BJ (cell line): ENCODE results near the gene CMSS1. TPM values are rescaled to one million over a fixed set of nuclear protein-coding genes. Genes with fewer than 3 reads are reported as not detected.

ENCODE experiments used
- CTCF ChIA-PET: fragments of 350-600 bp; formaldehyde crosslinking; extraction: SDS; loops from one replicate; lab custom pipeline; 2021; ENCODE audit warnings: antibody characterized with exemption, inconsistent platforms; lab: Yijun Ruan, JAX
- POLR2A ChIA-PET: fragments of 300-600 bp; sonication (Branson Sonifier 250); formaldehyde crosslinking; extraction: SDS; loops from one replicate; lab custom pipeline; 2021; ENCODE audit warnings: antibody characterized with exemption; lab: Charles Lee
- DNase-seq: peaks from one replicate; pipeline ENCODE4 v3.0.0-alpha.2; 2011; ENCODE audit warnings: low read depth
- H3K27me3 ChIP-seq: 2 replicates; pipeline ENCODE4 v1.6.0; 2011; ENCODE audit warnings: low read length; ENCODE audit not compliant: control insufficient read depth, insufficient read depth
- H3K36me3 ChIP-seq: 2 replicates; pipeline ENCODE4 v1.5.1; 2011; ENCODE audit warnings: low read length; ENCODE audit not compliant: control insufficient read depth, insufficient read depth
- H3K4me3 ChIP-seq: 2 replicates; pipeline ENCODE4 v1.5.1; 2011; ENCODE audit warnings: low read depth, mild to moderate bottlenecking, control low read depth, low read length
- CTCF ChIP-seq: IDR thresholded peaks from 2 replicates; pipeline ENCODE4 v1.5.1; 2011; ENCODE audit warnings: low read depth, mild to moderate bottlenecking, control low read depth, inconsistent platforms, low read length, moderate library complexity; ENCODE audit not compliant: insufficient read depth
- polyA plus RNA-seq: library from polyadenylated mRNA; depleted of rRNA; stranded (reverse); fragments of >200 nt; gene quantifications from 2 replicates; pipeline ENCODE4 v1.2.3, GENCODE V29; 2011

Gene CMSS1
- polyA plus RNA-seq, 1 experiment = 6.7 TPM

- TF ChIP-seq CTCF = no peak
- ChIA-PET CTCF (no interaction called here), POLR2A (no interaction called here)
- H3K36me3 ChIP-seq = no peaks in the 10 kb centered on the region
- H3K4me3 ChIP-seq = no peak overlapping the region
- DNase-seq = no peak
- H3K27me3 ChIP-seq = no peaks in the 10 kb centered on the region
Measured at GRCh38 chr3:100149713-100150415, 332.2 kb downstream of the CMSS1 start.

DNA sequence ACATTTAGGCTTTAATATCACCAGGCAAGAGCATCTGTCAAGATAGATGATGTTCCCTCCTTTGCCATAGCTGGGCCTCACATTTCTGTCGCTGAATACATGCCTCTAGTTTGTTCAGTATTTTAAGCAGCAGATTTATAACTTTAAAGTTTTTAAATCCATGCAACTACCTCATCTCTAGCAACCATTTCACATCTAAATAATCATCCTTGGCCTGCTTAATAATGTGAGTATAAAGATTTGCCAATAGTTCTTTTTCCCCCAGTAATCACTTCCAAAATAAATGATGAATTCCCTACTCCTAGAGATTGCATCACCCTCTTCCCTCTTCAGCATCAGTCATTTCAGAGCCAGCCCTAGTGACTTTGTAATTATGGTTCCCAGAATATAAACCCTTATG is 332.8 kb downstream of the CMSS1 start:
- TF ChIP-seq CTCF = no peak
- ChIA-PET CTCF (no interaction called here), POLR2A (no interaction called here)
- Histone ChIP-seq H3K36me3 (no peaks in the 10 kb centered on the region), H3K27me3 (no peaks in the 10 kb centered on the region), H3K4me3 (no peak overlapping the region)
- no peak for DNase-seq

- Histone ChIP-seq H3K36me3 (no peaks in the 10 kb centered on the region), H3K27me3 (no peaks in the 10 kb centered on the region), H3K4me3 (no peak overlapping the region)
- ChIA-PET CTCF (interaction anchor here (0.6 kb wide), 1 partner anchor 180 kb away, joined by 3 read pairs; no protein-coding TSS in a partner anchor), POLR2A (no interaction called here)
- no peak for TF ChIP-seq CTCF
- DNase-seq = no peak
Measured at GRCh38 chr3:100151024-100151707, 333.5 kb downstream of the CMSS1 start.

- TF ChIP-seq CTCF = no peak
- Histone ChIP-seq H3K4me3 (no peak overlapping the region), H3K36me3 (no peaks in the 10 kb centered on the region), H3K27me3 (no peaks in the 10 kb centered on the region)
- ChIA-PET CTCF (no interaction called here), POLR2A (no interaction called here)
- no peak for DNase-seq
Measured at GRCh38 chr3:100154171-100154570, 336.5 kb downstream of the CMSS1 start.

DNA sequence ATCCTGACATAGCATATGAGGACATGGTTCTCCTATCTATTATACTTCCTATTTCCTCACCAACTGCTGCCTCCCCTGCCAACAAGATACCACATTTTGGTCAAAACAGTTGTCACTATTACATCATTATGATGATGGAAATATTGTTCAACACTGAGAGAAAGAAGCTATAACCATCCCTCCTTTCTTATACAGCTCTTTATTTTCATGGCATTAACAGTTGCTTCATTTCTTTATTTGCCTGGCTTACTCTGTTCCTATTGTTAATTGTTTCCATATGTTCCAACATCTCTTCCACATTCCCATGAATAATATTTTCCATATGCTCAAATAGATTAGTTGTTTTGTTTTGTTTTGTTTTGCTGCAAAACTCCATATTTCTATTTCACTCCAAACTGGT is 337.5 kb downstream of the CMSS1 start:
- H3K27me3 ChIP-seq = no peaks in the 10 kb centered on the region
- TF ChIP-seq CTCF = no peak
- no peak overlapping the region for H3K4me3 ChIP-seq
- POLR2A ChIA-PET = no interaction called here
- no peaks in the 10 kb centered on the region for H3K36me3 ChIP-seq
- CTCF ChIA-PET = interaction anchor here (0.8 to 1.2 kb wide), 2 partner anchors 78 to 81 kb away, joined by 3 read pairs; no protein-coding TSS in a partner anchor
- peak; percentile 22 for DNase-seq
